Activated CD8-positive, alpha-beta T cell treated with anti-CD3 and anti-CD28 coated beads for 36 hours (primary cell): ENCODE results near the gene TCF25. TPM values are rescaled to one million over a fixed set of nuclear protein-coding genes. Genes with fewer than 3 reads are reported as not detected.

Experiments
- ATAC-seq: fragments of 200-7000 bp; cut with Tn5 transposase; one replicate; pipeline ENCODE4 v1.10.0; 2021; ENCODE audit warnings: mild to moderate bottlenecking, moderate library complexity
- CTCF ChIA-PET: fragments of 350-600 bp; sonication (Branson Sonifier 250); formaldehyde crosslinking; loops from one replicate; lab custom pipeline; 2021; ENCODE audit warnings: antibody characterized with exemption; lab: Charles Lee
- POLR2A ChIA-PET: fragments of 350-600 bp; sonication (Branson Sonifier 250); formaldehyde crosslinking; loops from one replicate; lab custom pipeline; 2021; ENCODE audit warnings: antibody characterized with exemption; lab: Charles Lee
- DNase-seq: peaks from one replicate; pipeline ENCODE4 v3.0.0-alpha.2; 2020
- H3K27ac Mint-ChIP-seq: one replicate; pipeline ENCODE4 v1.8.0; 2021; ENCODE audit warnings: mild to moderate bottlenecking, mixed read lengths
- H3K27me3 Mint-ChIP-seq: one replicate; pipeline ENCODE4 v1.8.0; 2021; ENCODE audit warnings: mixed read lengths
- H3K36me3 Mint-ChIP-seq: one replicate; pipeline ENCODE4 v1.8.0; 2021; ENCODE audit warnings: low read depth, mixed read lengths
- H3K4me1 Mint-ChIP-seq: one replicate; pipeline ENCODE4 v1.8.0; 2021; ENCODE audit warnings: low read depth, mixed read lengths
- H3K4me3 Mint-ChIP-seq: one replicate; pipeline ENCODE4 v1.8.0; 2021; ENCODE audit warnings: mild to moderate bottlenecking, moderate library complexity, mixed read lengths
- H3K9me3 Mint-ChIP-seq: one replicate; pipeline ENCODE4 v1.8.0; 2021; ENCODE audit warnings: mixed read lengths
- intact Hi-C: fragments of 100-400 bp; cut with micrococcal nuclease; formaldehyde crosslinking; loops from one replicate; pipeline ENCODE4 v1.10.0; 2022
- total RNA-seq, 2 experiments: library from RNA; stranded (reverse); gene quantifications; one replicate each; pipeline ENCODE4 v1.2.3, GENCODE V29; 2021
- TF ChIP-seq, protein P1 (sequence below): fragments of 200-600 bp; IDR thresholded peaks from one replicate; pipeline ENCODE4 v1.8.0; 2022; ENCODE audit warnings: antibody characterized with exemption, mild to moderate bottlenecking

The TCF25 gene
- total RNA-seq, 2 experiments from 2014 or later = 138 to 149 TPM

DNA sequence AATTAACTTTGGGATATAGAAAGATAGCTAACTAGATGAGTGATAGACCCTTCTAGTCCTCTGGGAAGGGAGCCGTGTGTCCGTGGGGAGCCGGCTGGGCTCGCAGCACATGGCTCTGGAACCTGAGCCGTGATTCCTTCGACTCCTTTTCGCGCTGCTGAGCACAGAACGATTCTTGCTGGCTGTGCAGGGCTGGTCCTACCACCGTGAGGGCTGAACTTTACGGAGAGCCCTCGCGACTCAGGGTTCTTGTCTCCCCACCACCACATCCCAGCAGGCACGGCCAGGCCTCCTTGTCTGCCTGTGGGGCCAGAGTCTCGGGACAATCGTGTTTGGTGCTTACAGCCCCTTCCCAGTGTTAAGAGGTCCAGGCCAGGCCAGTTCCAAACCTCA is 13.8 kb upstream of the TCF25 start:
- no peak overlapping the region for H3K27ac Mint-ChIP-seq
- no peak overlapping the region for H3K4me3 Mint-ChIP-seq
- TF ChIP-seq, protein P1, sequence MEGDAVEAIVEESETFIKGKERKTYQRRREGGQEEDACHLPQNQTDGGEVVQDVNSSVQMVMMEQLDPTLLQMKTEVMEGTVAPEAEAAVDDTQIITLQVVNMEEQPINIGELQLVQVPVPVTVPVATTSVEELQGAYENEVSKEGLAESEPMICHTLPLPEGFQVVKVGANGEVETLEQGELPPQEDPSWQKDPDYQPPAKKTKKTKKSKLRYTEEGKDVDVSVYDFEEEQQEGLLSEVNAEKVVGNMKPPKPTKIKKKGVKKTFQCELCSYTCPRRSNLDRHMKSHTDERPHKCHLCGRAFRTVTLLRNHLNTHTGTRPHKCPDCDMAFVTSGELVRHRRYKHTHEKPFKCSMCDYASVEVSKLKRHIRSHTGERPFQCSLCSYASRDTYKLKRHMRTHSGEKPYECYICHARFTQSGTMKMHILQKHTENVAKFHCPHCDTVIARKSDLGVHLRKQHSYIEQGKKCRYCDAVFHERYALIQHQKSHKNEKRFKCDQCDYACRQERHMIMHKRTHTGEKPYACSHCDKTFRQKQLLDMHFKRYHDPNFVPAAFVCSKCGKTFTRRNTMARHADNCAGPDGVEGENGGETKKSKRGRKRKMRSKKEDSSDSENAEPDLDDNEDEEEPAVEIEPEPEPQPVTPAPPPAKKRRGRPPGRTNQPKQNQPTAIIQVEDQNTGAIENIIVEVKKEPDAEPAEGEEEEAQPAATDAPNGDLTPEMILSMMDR = no peak
- H3K27me3 Mint-ChIP-seq = no peaks in the 10 kb centered on the region
- no peaks in the 10 kb centered on the region for H3K36me3 Mint-ChIP-seq
- intact Hi-C loops = loop anchor here (10.0 kb wide), 1 partner anchor 45 kb away; the partner anchor contains the start of gene FANCA
- H3K9me3 Mint-ChIP-seq = no peaks in the 10 kb centered on the region
- peaks cover 29% of the 10 kb centered on the region for H3K4me1 Mint-ChIP-seq
- DNase-seq (no peak), ATAC-seq (no peak)
- CTCF ChIA-PET = interaction anchor here (0.7 to 4.2 kb wide), 27 partner anchors 9 to 284 kb away, joined by 3 to 46 read pairs (median 6); partner anchors contain the start of genes CPNE7, FANCA and TCF25
- POLR2A ChIA-PET = interaction anchor here (0.8 to 1.4 kb wide), 4 partner anchors 13 to 45 kb away, joined by 3 read pairs; no protein-coding TSS in a partner anchor

DNA sequence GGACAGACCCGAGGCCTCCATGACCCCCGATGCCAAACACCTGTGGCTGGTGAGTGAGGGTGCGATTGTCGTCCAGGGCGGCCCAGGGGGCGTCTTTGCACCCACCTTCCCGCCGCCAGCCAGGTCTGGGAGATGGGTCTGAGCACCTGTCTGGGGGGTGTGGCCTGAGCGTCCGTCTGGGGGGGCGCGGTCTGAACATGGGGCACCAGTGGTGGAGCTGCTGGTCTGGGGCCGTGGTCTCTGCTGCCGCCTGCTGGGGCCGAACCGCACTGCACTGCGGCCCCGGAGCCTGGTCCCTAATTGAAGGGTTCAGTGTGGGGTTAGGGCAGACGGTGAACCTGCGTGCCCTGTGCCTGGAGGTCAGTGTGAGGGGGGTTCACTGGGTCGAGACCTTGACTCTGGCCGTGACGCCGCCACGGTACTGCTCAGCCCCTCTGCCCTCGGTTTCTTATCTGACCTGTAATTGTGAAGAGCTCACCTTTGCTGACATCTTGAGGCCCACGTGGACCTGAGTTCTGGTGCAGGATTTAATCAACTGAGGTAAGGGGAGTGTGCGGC is 12.6 kb upstream of the TCF25 start:
- H3K27ac Mint-ChIP-seq = no peak overlapping the region
- TF ChIP-seq, protein P1 = peak; percentile 99
- peaks cover 2% of the 10 kb centered on the region for H3K36me3 Mint-ChIP-seq
- no peak overlapping the region for H3K4me3 Mint-ChIP-seq
- no peaks in the 10 kb centered on the region for H3K27me3 Mint-ChIP-seq
- ChIA-PET POLR2A (interaction anchor here (0.7 to 1.4 kb wide), 9 partner anchors 9 to 138 kb away, joined by 3 to 4 read pairs (median 3); no protein-coding TSS in a partner anchor), CTCF (interaction anchor here (0.6 to 4.2 kb wide), 41 partner anchors 11 to 285 kb away, joined by 3 to 46 read pairs (median 6); partner anchors contain the start of genes CPNE7, FANCA and TCF25)
- ATAC-seq (peak; percentile 94), DNase-seq (peak; percentile 85)
- H3K9me3 Mint-ChIP-seq = no peaks in the 10 kb centered on the region
- intact Hi-C loops = loop anchor here (10.0 kb wide), 1 partner anchor 46 kb away; the partner anchor contains the start of gene FANCA
- peaks cover 31% of the 10 kb centered on the region for H3K4me1 Mint-ChIP-seq

DNA sequence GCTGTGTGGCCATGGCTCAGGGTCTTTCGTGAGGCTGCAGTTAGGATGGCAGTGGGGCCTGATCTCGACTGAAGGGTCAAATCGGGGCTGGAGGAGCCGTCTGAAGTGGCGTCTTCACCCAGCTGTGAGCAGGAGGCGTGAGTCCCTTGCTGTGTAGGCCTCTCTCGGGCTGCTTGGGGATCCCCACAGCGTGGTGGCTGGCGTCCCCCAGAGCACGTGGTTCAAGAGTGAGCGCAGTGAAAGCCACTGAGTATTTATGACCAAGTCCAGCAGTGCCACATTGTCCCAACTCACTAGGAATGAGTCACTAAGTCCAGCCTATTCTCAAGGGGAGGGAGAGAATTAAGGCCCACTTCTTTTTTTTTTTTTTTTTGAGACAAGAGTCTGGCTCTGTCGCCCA is 11.7 kb upstream of the TCF25 start:
- Mint-ChIP-seq H3K4me3 (no peak overlapping the region), H3K9me3 (no peaks in the 10 kb centered on the region), H3K27me3 (no peaks in the 10 kb centered on the region), H3K36me3 (peaks cover 2% of the 10 kb centered on the region), H3K27ac (no peak overlapping the region), H3K4me1 (peaks cover 31% of the 10 kb centered on the region)
- intact Hi-C loops = loop anchor here (2.0 to 10.0 kb wide), 2 partner anchors 47 to 77 kb away; partner anchors contain the start of gene FANCA
- DNase-seq (no peak), ATAC-seq (no peak)
- ChIA-PET POLR2A (interaction anchor here (0.9 to 3.4 kb wide), 6 partner anchors 9 to 129 kb away, joined by 3 to 29 read pairs (median 3); partner anchors contain the start of gene TCF25), CTCF (interaction anchor here (0.6 to 4.2 kb wide), 31 partner anchors 10 to 304 kb away, joined by 3 to 46 read pairs (median 6); partner anchors contain the start of genes CPNE7, FANCA and TCF25)
- TF ChIP-seq, protein P1 = no peak

DNA sequence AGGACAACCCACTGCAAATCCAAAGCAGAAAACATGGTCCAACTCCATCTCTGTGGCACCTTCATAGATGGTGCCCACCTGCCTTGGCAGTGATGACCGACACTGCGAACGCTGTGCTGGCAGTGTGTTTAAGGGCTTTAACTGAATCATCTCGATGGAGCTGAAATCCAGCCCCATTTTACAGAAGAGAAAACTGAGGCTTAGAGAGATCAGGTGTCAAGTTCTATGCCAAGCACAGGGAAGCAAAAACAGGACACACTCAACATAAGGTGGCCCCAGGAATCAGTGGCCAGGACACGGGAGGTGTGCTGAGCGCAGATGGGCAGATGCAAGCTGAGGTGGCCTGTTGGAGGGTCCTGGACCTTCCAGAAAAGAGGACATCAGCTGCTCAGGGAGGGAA is 10.7 kb upstream of the TCF25 start:
- ChIA-PET CTCF (interaction anchor here (0.5 to 4.2 kb wide), 8 partner anchors 9 to 305 kb away, joined by 3 to 34 read pairs (median 3); partner anchors contain the start of gene TCF25), POLR2A (interaction anchor here (0.5 to 3.4 kb wide), 4 partner anchors 10 to 125 kb away, joined by 3 to 29 read pairs (median 3); partner anchors contain the start of genes FANCA and TCF25)
- no peak overlapping the region for H3K4me3 Mint-ChIP-seq
- intact Hi-C loops = loop anchor here (2.0 to 10.0 kb wide), 2 partner anchors 48 to 78 kb away; partner anchors contain the start of gene FANCA
- H3K9me3 Mint-ChIP-seq = peaks cover 2% of the 10 kb centered on the region
- DNase-seq = no peak
- no peaks in the 10 kb centered on the region for H3K27me3 Mint-ChIP-seq
- H3K27ac Mint-ChIP-seq = no peak overlapping the region
- TF ChIP-seq, protein P1 = no peak
- H3K36me3 Mint-ChIP-seq = peaks cover 3% of the 10 kb centered on the region
- no peak for ATAC-seq
- peaks cover 31% of the 10 kb centered on the region for H3K4me1 Mint-ChIP-seq
